NT2/D1 (cell line): Measurements from ENCODE around the gene LIMK1.
"Not testable (repeated sequence)": the region's sequence is repeated elsewhere in the genome, so short reads cannot be mapped to it uniquely, and the experiment has no call there.

Experiments
- DNase-seq: peaks from one replicate; pipeline ENCODE4 v3.0.0-alpha.2; 2011; ENCODE audit warnings: low read depth, low spot score
- H3K27me3 ChIP-seq: 2 replicates; pipeline ENCODE4 v1.6.0; 2011; ENCODE audit warnings: mild to moderate bottlenecking; ENCODE audit not compliant: insufficient read length, insufficient read depth
- H3K36me3 ChIP-seq: 2 replicates; pipeline ENCODE4 v1.6.1; 2011; ENCODE audit warnings: mild to moderate bottlenecking, low read length, mixed read lengths; ENCODE audit not compliant: insufficient read depth, insufficient read length
- H3K4me1 ChIP-seq: 2 replicates; pipeline ENCODE4 v1.5.1; 2011; ENCODE audit not compliant: insufficient read depth, insufficient read length
- H3K4me3 ChIP-seq: 2 replicates; pipeline ENCODE4 v1.5.1; 2011; ENCODE audit warnings: low read depth; ENCODE audit not compliant: insufficient read length
- H3K9ac ChIP-seq: 2 replicates; pipeline ENCODE4 v1.6.0; 2011; ENCODE audit warnings: low read depth; ENCODE audit not compliant: insufficient read length
- H3K9me3 ChIP-seq: 2 replicates; pipeline ENCODE4 v1.5.1; 2011; ENCODE audit warnings: mild to moderate bottlenecking, low read length; ENCODE audit not compliant: insufficient read depth
- SUZ12 ChIP-seq: IDR thresholded peaks from 2 replicates; pipeline ENCODE4 v1.6.1; 2011; ENCODE audit not compliant: insufficient read length, insufficient read depth; ENCODE audit errors: extremely low read depth
- YY1 ChIP-seq: IDR thresholded peaks from 2 replicates; pipeline ENCODE4 v1.6.1; 2011; ENCODE audit not compliant: insufficient read length, insufficient read depth
- ZNF274 ChIP-seq: IDR thresholded peaks from 2 replicates; pipeline ENCODE4 v1.6.1; 2011; ENCODE audit warnings: mild to moderate bottlenecking, low read depth, low read length

The LIMK1 gene

GRCh38 chr7:74155810-74156395 lies 72.3 kb downstream of the LIMK1 start:
- no peak for DNase-seq
- Histone ChIP-seq H3K9me3 (no peaks in the 10 kb centered on the region), H3K27me3 (no peaks in the 10 kb centered on the region), H3K9ac (no peak overlapping the region), H3K36me3 (no peaks in the 10 kb centered on the region), H3K4me1 (no peaks in the 10 kb centered on the region), H3K4me3 (no peak overlapping the region)
- TF ChIP-seq ZNF274 = no peak
- TF ChIP-seq SUZ12 = no peak
- TF ChIP-seq YY1 = no peak

- Histone ChIP-seq H3K36me3 (no peaks in the 10 kb centered on the region), H3K4me3 (no peak overlapping the region), H3K27me3 (no peaks in the 10 kb centered on the region), H3K9ac (no peak overlapping the region), H3K4me1 (no peaks in the 10 kb centered on the region), H3K9me3 (no peaks in the 10 kb centered on the region)
- TF ChIP-seq YY1 (no peak), ZNF274 (no peak), SUZ12 (no peak)
- DNase-seq = no peak
Measured at GRCh38 chr7:74157605-74158004, 74.0 kb downstream of the LIMK1 start.

DNA sequence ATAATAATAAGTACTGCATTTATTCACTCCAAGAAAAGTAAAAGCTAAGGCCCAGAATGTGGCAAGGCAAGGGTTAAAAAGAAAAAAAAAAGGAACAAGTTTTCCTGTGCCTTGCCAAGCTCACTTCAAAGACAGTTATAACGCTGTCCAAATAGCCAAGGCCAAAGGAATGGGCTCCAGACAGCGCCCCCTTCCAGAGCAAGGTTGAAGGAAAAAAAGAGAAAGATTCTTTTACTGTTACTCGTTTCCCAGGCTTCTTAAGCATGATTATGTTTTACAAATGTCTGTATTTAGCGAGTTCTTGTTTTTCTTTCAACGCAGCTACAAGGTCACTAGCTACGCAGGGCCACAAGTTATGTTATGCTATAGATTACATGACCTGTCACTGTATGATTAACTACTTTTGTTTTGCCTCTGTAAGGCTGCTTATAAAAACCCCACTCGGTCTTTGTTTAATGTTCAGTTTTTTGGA lies 81.4 kb downstream of the LIMK1 start:
- Histone ChIP-seq H3K4me3 (no peak overlapping the region), H3K4me1 (no peaks in the 10 kb centered on the region), H3K36me3 (no peaks in the 10 kb centered on the region), H3K9ac (no peak overlapping the region), H3K27me3 (no peaks in the 10 kb centered on the region), H3K9me3 (no peaks in the 10 kb centered on the region)
- no peak for DNase-seq
- no peak for TF ChIP-seq YY1
- no peak for TF ChIP-seq SUZ12
- TF ChIP-seq ZNF274 = no peak

DNA sequence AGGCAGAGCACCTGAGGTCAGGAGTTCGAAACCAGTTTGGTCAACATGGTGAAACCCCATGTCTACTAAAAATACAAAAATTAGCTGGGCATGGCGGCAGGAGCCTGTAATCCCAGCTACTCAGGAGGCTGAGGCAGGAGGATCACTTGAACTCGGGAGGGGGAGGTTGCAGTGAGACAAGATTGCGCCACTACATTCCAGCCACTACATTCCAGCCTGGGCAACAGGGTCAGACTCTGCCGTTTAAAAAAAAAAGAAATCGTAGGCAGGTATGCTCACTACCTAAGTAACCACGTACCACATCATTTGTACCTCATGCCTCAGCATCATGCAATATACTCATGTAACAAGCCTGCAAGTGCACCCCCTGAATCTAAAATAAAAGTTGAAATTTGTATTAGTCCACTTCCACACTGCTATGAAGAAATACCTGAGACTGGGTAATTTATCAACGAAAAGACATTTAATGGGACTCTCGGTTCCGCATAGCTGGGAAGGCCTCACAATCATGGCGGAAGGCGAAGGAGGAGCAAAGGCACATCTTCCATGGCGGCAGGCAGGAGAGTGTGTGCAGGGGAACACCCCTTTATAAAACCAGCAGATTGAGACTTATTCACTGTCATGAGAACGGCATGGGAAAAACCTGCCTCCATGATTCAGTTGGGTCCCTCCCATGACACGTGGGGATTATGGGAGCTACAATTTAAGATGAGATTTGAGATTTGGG lies 82.4 kb downstream of the LIMK1 start:
- no peak for TF ChIP-seq ZNF274
- TF ChIP-seq SUZ12 = no peak
- no peak for TF ChIP-seq YY1
- DNase-seq = no peak

GRCh38 chr7:74167324-74167723 lies 83.7 kb downstream of the LIMK1 start:
- not testable (repeated sequence) for DNase-seq, H3K9ac ChIP-seq, H3K36me3 ChIP-seq, H3K9me3 ChIP-seq, H3K4me3 ChIP-seq, H3K4me1 ChIP-seq, H3K27me3 ChIP-seq

More for the DNA sequence above, 82.4 kb downstream of the LIMK1 start:
- Histone ChIP-seq H3K9me3 (no peaks in the 10 kb centered on the region), H3K4me1 (no peaks in the 10 kb centered on the region), H3K9ac (no peak overlapping the region), H3K36me3 (no peaks in the 10 kb centered on the region), H3K27me3 (no peaks in the 10 kb centered on the region), H3K4me3 (no peak overlapping the region)
